GM12872 (cell line): ENCODE results near the gene LAIR1.

ENCODE experiments used
- CTCF ChIP-seq: IDR thresholded peaks from 3 replicates; pipeline ENCODE4 v1.5.1; 2011; ENCODE audit warnings: low read depth, mild to moderate bottlenecking, low read length, moderate library complexity; ENCODE audit not compliant: insufficient read depth

The LAIR1 gene

GRCh38 chr19:54333586-54334298 is 31.0 kb downstream of the LAIR1 start:
- TF ChIP-seq CTCF = no peak

GRCh38 chr19:54332149-54332548 is 32.6 kb downstream of the LAIR1 start:
- TF ChIP-seq CTCF = no peak

GRCh38 chr19:54331626-54332025 is 33.1 kb downstream of the LAIR1 start:
- no peak for TF ChIP-seq CTCF

- TF ChIP-seq CTCF = no peak
Measured at GRCh38 chr19:54329476-54330165, 35.1 kb downstream of the LAIR1 start.

GRCh38 chr19:54325631-54326030 is 39.1 kb downstream of the LAIR1 start:
- no peak for TF ChIP-seq CTCF

- peak; percentile 93 for TF ChIP-seq CTCF
Measured at GRCh38 chr19:54325194-54325621, 39.5 kb downstream of the LAIR1 start.

GRCh38 chr19:54324071-54324470 is 40.7 kb downstream of the LAIR1 start:
- no peak for TF ChIP-seq CTCF
